ENCODE results near the gene TNIP2.
A peak's percentile ranks its signal among the peaks of the same experiment; 100 is the strongest.
"Not testable (repeated sequence)": the region's sequence is repeated elsewhere in the genome, so short reads cannot be mapped to it uniquely, and the experiment has no call there.

The TNIP2 gene

GRCh38 chr4:2794486-2795299 lies 38.6 kb upstream of the TNIP2 start:
- DNase-seq (ENCODE audit: low spot score), result peak; percentile 84

- peak; percentile 77 for DNase-seq (ENCODE audit: low spot score)
Measured at GRCh38 chr4:2793586-2794485, 37.7 kb upstream of the TNIP2 start.

- DNase-seq (ENCODE audit: low spot score), result peak; percentile 79
Measured at GRCh38 chr4:2792711-2793585, 36.8 kb upstream of the TNIP2 start, which contains the start of gene SH3BP2. Gene SH3BP2 (plus strand): TSS chr4:2793085. CDS start chr4:2820618, 27,533 bp downstream.

GRCh38 chr4:2792396-2792710 lies 36.2 kb upstream of the TNIP2 start:
- DNase-seq (ENCODE audit: low spot score), result no peak

- no peak for DNase-seq (ENCODE audit: low spot score)
Measured at GRCh38 chr4:2791518-2792395, 35.6 kb upstream of the TNIP2 start.

- no peak for DNase-seq (ENCODE audit: low spot score)
Measured at GRCh38 chr4:2790583-2791517, 34.7 kb upstream of the TNIP2 start.

GRCh38 chr4:2789793-2790582 lies 33.9 kb upstream of the TNIP2 start:
- no peak for DNase-seq (ENCODE audit: low spot score)

GRCh38 chr4:2789351-2789750 lies 33.2 kb upstream of the TNIP2 start:
- no peak for DNase-seq (ENCODE audit: low spot score)

- no peak for DNase-seq (ENCODE audit: low spot score)
Measured at GRCh38 chr4:2788532-2789103, 32.5 kb upstream of the TNIP2 start.

- no peak for DNase-seq (ENCODE audit: low spot score)
Measured at GRCh38 chr4:2788101-2788500, 32.0 kb upstream of the TNIP2 start.

- no peak for DNase-seq (ENCODE audit: low spot score)
Measured at GRCh38 chr4:2787230-2788100, 31.3 kb upstream of the TNIP2 start.

GRCh38 chr4:2786794-2787229 lies 30.7 kb upstream of the TNIP2 start:
- no peak for DNase-seq (ENCODE audit: low spot score)

GRCh38 chr4:2786152-2786671 lies 30.1 kb upstream of the TNIP2 start:
- DNase-seq (ENCODE audit: low spot score), result no peak

- peak; percentile 28 for DNase-seq (ENCODE audit: low spot score)
Measured at GRCh38 chr4:2785613-2786012, 29.5 kb upstream of the TNIP2 start.

- no peak for DNase-seq (ENCODE audit: low spot score)
Measured at GRCh38 chr4:2783790-2784189, 27.7 kb upstream of the TNIP2 start.

- DNase-seq (ENCODE audit: low spot score), result no peak
Measured at GRCh38 chr4:2781911-2782310, 25.8 kb upstream of the TNIP2 start.

GRCh38 chr4:2780643-2781042 lies 24.5 kb upstream of the TNIP2 start:
- not testable (repeated sequence) for DNase-seq (ENCODE audit: low spot score)
